ENCODE results near the gene PLD2. TPM values are rescaled to one million over a fixed set of nuclear protein-coding genes. Genes with fewer than 3 reads are reported as not detected.

The PLD2 gene
- total and polyA plus RNA-seq, 9 of the 15 experiments (the other 6 are each of a cell fraction or from before 2014, with no cell fraction given): 0.20 to 7.5 (median 3.3) TPM

GRCh38 chr17:4833178-4833940, 26.4 kb downstream of the PLD2 start, which contains the start of gene MINK1 (continued):
- TF ChIP-seq BDP1 (IDR thresholded peaks at IDR 0.05; ENCODE audit: insufficient read depth, insufficient read length) (no peak), FOXP1 (CRISPR knock-in tag; IDR thresholded peaks at IDR 0.05) (no peak), ZFP91 (CRISPR knock-in tag; IDR thresholded peaks at IDR 0.05) (no peak), ETS1 (conservative IDR thresholded peaks at IDR 0.05; ENCODE audit: control insufficient read depth, low read depth, low read length) (peak; percentile 50), RAD51 (IDR thresholded peaks at IDR 0.05; ENCODE audit: borderline replicate concordance, low read depth) (no peak), CBX3 (IDR thresholded peaks at IDR 0.05; ENCODE audit: borderline replicate concordance in 1 of 2, low read length in 2 of 2) (no peak), THRA (IDR thresholded peaks at IDR 0.05) (no peak), ZNF212 (CRISPR knock-in tag; IDR thresholded peaks at IDR 0.05) (no peak), SPI1 (IDR thresholded peaks at IDR 0.05; ENCODE audit: borderline replicate concordance, low read depth, low read length) (no peak), TSC22D4 (tag; IDR thresholded peaks at IDR 0.05) (no peak), MXI1 (IDR thresholded peaks at IDR 0.05; ENCODE audit: low read depth, low read length) (no peak), NKRF (IDR thresholded peaks at IDR 0.05; ENCODE audit: borderline replicate concordance) (no peak), CREB5 (CRISPR knock-in tag; IDR thresholded peaks at IDR 0.05) (no peak), PURB (CRISPR knock-in tag; IDR thresholded peaks at IDR 0.05; ENCODE audit: low read depth) (no peak), HOXB6 (CRISPR knock-in tag; IDR thresholded peaks at IDR 0.05; ENCODE audit: borderline replicate concordance) (no peak), FOXJ2 (tag; IDR thresholded peaks at IDR 0.05) (no peak)
